ENCODE results near the gene KRT4.
"Not testable (repeated sequence)": the region's sequence is repeated elsewhere in the genome, so short reads cannot be mapped to it uniquely, and the experiment has no call there.

Gene KRT4

DNA sequence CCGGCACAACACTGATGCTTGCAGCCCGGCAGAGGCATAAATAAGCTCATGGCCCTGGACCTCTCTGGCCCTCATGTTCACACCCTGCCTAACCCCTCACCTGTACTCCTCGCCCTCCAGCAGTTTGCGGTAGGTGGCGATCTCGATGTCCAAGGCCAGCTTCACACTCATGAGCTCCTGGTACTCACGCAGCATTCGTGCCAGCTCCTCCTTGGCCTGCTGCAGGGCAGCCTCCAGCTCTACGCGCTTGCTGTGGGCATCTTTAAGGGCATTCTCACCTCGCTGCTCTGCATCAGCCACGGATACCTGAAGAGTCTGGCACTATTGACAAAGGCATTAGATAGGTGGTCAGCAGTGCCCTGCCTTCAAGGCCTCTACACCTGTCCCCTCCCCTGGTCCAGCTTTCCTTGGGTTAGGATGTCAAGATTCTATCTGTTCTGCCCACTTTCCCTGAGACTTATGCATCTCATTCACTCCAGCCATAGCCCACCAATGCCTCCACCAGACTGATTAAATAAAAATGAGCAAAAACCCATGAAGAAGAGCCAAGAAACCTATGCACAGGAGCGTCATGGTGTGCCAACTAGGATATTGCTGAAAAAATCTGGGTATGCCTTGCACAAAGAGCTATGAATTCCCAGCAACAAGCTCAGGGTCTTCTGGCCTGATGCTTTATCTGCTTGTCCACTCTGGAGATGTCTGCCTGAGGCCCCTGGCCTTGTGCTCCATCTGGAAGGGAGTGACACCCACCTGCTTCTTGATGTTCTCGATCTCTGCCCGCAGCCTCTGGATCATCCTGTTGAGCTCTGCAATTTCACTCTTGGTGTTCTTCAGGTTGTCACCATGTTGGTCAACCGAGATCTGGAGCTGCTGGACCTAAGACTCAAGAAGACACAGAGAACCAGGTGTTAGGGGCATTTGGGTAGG, 6.1 kb downstream of the KRT4 start:
- DNase-seq (ENCODE audit: low spot score) = no peak

DNA sequence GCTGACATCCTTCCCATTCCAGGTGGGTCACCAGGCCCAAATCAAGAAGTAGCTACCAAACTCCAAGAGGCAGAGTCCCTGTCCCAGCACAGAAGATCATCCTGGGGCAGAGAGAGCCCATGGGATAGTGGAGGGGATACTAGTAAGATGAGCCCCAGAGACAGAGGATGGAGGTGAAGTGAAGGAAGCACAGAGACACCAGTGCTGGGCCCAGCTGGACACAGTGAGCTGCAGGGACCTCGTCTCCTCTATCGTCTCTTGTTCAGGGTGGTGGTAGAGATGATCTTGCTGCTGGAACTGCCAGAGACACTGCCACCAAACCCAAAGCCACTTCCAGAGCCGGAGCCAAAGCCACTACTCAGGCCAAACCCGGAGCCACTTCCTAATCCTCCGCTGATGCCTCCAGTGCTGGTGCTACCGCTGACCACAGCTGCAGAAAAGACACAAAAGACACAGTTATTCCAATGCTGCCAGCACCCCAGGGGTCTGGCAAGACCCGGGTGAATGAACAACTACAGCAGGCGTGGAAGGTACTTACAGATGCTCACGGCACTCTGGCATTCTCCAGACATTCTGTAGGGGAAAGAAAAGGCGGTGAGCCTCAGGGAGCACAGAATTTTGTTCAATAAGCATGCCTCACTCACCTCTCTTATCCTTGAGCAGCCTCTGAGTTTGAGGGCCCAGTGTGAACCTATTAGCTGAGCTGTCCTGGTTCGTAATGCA, 6.9 kb downstream of the KRT4 start:
- no peak for DNase-seq (ENCODE audit: low spot score)

DNA sequence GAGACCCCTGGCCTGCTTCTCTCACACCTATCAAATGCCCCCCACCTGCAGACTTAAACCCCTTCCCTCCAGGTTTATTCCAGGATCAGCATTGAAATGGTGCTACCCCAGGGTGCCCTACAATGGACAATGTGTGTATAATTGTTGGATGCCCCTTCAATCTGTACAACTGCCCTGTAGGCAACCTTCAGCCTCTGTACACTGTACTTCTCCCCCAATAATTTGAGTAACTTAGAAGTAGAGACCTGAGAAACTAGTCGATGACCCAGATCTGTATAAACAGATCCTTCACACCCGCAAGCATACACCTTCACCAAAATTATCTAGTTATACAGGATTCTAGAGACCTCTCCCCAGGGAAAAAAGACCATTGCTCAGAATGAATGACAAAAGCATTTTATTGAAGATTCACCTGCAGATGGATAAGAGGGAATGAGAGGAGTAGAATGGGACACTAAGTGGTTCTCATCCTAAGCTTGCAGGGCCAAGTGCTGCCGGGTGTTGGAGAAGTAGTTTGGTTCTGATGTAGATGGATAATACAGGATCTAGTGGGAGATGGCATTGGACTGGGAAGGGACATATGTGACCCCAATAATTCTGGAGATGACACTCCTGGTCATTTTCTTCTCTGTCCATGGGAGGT, 7.6 kb downstream of the KRT4 start:
- no peak for DNase-seq (ENCODE audit: low spot score)

- DNase-seq (ENCODE audit: low spot score) = no peak
These were observed 8.2 kb downstream of the KRT4 start for GRCh38 chr12:52805739-52806138.

DNA sequence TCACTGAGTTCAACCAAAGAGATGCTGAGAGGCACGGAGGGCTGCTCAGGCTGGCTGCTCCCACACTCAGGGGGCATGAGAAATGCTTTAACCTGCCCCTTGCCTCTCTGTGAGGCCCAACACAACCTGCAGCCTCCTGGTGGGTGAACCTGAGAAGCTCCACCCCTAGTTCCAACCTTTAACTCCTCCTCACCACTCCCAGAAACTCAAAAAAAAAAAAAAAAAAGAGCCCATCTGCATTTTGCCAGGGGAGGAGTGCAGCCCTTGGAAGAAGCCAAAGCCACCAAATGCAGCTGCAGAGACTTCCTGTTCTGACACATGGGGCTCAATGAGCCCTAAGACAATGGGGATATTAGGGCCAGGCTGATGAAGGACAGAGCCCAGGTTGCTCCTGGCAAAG, 8.9 kb downstream of the KRT4 start:
- DNase-seq (ENCODE audit: low spot score) = no peak

- no peak for DNase-seq (ENCODE audit: low spot score)
These were observed 11.5 kb downstream of the KRT4 start for GRCh38 chr12:52802442-52802841.

DNA sequence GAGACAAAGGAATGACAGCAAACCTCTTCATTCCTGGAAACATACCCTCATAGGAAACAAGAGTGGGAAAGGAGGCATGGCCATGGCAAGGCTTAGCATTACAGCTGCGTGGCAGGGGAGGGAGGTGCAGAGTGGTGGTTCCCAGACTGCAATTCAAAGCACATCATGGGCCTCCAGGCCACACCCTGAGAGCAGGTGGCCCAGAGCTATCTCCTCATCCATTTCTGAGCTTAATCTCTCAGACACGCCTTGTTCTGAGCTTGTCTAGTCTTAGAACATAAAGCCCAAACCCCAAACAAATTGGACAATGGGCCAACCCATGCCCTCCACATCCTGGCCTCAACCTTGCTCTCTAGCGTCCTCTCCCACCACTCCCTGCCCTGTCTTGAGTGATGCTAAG, 12.1 kb downstream of the KRT4 start:
- no peak for DNase-seq (ENCODE audit: low spot score)

DNA sequence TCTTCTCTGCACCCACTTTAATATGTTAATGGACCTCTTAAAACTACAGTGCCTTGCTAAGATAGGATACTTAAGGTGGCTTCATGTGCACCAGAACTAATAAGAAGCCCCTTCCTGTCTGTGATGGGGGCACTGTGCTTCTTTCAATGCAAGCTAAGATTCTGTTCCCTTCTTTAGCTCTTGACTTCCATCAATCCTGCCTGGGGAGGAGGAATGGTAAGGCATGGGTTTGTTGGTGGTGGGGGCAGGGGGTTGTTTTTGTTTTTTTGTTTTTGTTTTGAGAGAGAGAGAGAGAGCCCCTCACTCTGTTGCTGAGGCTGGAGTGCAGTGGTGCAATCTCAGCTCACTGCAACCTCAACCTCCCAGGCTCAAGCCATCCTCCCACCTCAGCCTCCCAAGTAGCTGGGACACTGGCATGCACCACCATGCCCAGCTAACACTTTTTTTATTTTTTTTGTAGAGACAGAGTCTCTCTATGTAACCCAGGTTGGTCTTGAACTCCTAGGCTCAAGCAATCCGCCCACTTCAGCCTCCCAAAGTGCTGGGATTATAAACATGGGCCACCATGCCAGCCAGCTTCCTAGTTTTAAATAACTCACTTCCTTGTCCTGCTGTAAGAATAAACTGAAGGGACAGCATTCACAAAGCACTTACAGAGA, 13.5 kb downstream of the KRT4 start:
- no peak for DNase-seq (ENCODE audit: low spot score)

- DNase-seq (ENCODE audit: low spot score) = no peak
These were observed 14.3 kb downstream of the KRT4 start for GRCh38 chr12:52799505-52800211.

DNA sequence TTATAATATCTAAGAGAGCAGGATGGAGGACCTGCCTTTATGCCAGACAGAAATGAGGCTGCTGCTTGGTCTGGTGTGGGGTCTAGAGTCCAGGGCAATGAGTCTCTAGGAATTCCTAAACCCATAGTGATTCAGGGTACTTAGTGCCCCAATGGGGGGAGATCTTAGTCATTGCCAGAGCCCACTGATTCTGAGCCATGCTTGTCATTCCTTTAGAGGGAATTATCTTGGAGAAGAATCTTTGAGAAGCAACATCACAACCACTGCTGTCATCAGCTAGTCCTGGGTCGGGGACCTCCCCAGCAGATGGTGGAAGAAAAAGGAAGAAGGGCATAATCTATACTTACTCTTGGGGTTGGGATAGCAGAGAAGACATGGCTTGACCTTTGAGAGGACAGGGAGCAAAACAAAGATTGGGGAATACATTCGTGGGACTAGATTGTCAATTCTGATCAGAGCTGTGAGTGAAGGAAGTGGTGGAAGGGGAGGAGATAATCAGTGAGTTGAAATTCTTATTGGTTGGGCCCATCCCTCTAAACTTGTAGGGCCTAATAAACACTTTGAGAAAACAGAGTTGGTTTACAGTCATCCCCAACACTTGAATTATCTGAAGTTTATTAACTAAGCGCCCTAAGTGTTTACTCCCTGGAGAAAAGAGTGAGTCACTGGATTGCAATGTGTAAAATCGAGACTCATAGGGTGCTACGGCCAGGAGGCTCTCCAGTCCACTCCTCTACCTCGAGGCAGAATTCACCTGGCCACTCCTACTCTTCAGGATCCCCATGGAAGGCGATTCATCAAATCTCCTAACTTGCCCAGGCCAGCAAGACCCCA, 15.0 kb downstream of the KRT4 start:
- no peak for DNase-seq (ENCODE audit: low spot score)

- no peak for DNase-seq (ENCODE audit: low spot score)
These were observed 15.8 kb downstream of the KRT4 start for GRCh38 chr12:52798003-52798670.

DNA sequence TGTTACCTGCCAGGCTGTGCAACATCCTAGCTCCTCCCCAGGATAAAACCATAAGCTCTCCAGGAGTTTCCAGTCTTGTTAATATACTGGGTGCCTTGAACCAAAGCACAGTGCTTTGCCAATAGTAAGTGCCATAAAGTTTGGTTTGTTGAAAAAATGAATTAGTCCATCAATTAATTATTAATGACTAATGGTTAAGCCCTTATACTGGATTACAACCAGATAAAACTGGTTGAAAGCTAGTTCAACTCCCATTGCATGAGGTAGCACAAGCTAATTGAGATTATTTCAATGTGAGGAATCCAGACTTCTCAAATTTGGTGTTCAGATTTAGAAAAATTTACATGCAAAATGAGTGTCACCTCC, 16.4 kb downstream of the KRT4 start:
- no peak for DNase-seq (ENCODE audit: low spot score)

DNA sequence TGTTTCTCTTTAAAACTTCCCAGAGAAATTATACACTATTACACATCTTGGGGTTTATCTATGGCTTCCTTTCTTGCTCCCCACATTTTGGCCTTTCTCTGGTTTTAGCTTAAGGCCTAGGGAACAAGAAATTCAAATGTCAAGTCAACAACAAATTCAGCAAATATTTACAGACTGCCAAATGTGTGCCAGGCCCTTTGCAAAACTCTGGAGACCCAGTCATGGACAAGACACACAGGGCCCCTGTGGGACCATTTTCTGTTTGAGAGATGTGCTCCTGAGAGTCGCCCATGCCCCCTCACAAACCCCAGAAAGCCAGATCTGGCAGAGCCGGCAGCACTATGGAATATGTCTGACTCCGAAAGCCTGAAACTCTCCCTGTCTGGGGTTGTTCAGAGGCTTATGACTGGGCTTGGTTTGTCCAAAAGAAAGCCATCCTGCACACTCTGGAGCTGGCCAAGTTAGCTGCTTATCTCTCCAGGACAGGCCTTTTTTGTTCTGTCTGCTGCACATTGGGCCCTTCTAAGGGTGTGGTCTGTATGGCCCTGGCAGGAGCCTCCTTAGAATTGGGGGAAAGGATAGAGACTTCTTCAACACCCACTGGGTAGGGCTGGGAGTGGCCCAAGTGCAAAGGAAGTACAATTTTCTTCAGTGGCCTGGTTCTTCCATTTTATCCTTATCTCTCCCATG, 16.9 kb downstream of the KRT4 start:
- no peak for DNase-seq (ENCODE audit: low spot score)

DNA sequence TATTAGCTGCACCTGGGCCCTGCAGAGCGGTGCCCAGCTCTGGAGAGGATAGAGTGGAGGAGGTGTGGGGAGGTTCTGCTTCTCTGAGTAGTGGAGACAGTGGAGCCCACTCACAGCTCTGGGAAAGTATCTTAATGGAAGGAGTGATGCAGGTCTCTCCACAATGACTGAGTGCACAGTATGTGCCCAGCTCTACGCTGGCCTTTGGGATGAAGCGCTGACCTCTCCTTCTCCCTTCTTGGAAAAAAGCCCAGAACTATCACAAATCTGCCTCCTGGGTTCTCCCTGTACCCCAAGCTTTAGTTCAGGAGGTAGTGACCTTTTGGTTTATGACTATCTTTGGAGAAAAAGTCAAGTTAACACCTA, 17.5 kb downstream of the KRT4 start:
- DNase-seq (ENCODE audit: low spot score) = no peak

- no peak for DNase-seq (ENCODE audit: low spot score)
These were observed 18.1 kb downstream of the KRT4 start, which contains the start of gene KRT3 for GRCh38 chr12:52795694-52796428. KRT3 (minus strand) TSS chr12:52796117; CDS start chr12:52796042, 75 bp downstream.

- not testable (repeated sequence) for DNase-seq (ENCODE audit: low spot score)
These were observed 18.6 kb downstream of the KRT4 start for GRCh38 chr12:52795332-52795674.

- no peak for DNase-seq (ENCODE audit: low spot score)
These were observed 19.2 kb downstream of the KRT4 start for GRCh38 chr12:52794479-52795331.

All from HuH-7 (cell line).